HG02571 (cell line): ENCODE results near the gene MPRIP.
A peak's percentile ranks its signal among the peaks of the same experiment; 100 is the strongest.

ENCODE experiments used
- ATAC-seq: cut with Tn5 transposase; IDR thresholded peaks from one replicate; pipeline ENCODE4 v1.9.1; 2021; ENCODE audit warnings: mild to moderate bottlenecking, moderate library complexity; ENCODE audit not compliant: unreplicated experiment

The MPRIP gene

GRCh38 chr17:17203173-17203730 lies 161.0 kb downstream of the MPRIP start:
- ATAC-seq: no peak

GRCh38 chr17:17204041-17204591 lies 161.9 kb downstream of the MPRIP start:
- ATAC-seq: no peak

- no peak for ATAC-seq
Observed at GRCh38 chr17:17204635-17205231, 162.5 kb downstream of the MPRIP start.

- ATAC-seq: peak; percentile 40
Observed at GRCh38 chr17:17205368-17206123, 163.3 kb downstream of the MPRIP start.

GRCh38 chr17:17206124-17206912 lies 164.1 kb downstream of the MPRIP start, which contains the start of gene PLD6:
Gene PLD6 (minus strand): TSS chr17:17206333. CDS start chr17:17206286, 47 bp downstream.
- ATAC-seq: peak; percentile 52

GRCh38 chr17:17206913-17207335 lies 164.7 kb downstream of the MPRIP start:
- no peak for ATAC-seq

GRCh38 chr17:17207998-17208397 lies 165.7 kb downstream of the MPRIP start:
- no peak for ATAC-seq

GRCh38 chr17:17213775-17214174 lies 171.5 kb downstream of the MPRIP start:
- no peak for ATAC-seq

- ATAC-seq: no peak
Observed at GRCh38 chr17:17214646-17215436, 172.6 kb downstream of the MPRIP start.

GRCh38 chr17:17215575-17215974 lies 173.3 kb downstream of the MPRIP start:
- ATAC-seq: no peak

- no peak for ATAC-seq
Observed at GRCh38 chr17:17216236-17216635, 174.0 kb downstream of the MPRIP start.

GRCh38 chr17:17216776-17217175 lies 174.5 kb downstream of the MPRIP start:
- no peak for ATAC-seq

GRCh38 chr17:17217995-17218394 lies 175.7 kb downstream of the MPRIP start:
- no peak for ATAC-seq

GRCh38 chr17:17220529-17220928 lies 178.3 kb downstream of the MPRIP start:
- ATAC-seq: no peak

- ATAC-seq: no peak
Observed at GRCh38 chr17:17221329-17221728, 179.1 kb downstream of the MPRIP start.

GRCh38 chr17:17223736-17224135 lies 181.5 kb downstream of the MPRIP start:
- ATAC-seq: no peak

GRCh38 chr17:17224137-17224536 lies 181.9 kb downstream of the MPRIP start:
- ATAC-seq: no peak

GRCh38 chr17:17225901-17226300 lies 183.6 kb downstream of the MPRIP start:
- ATAC-seq: no peak

- no peak for ATAC-seq
Observed at GRCh38 chr17:17226451-17227265, 184.4 kb downstream of the MPRIP start.
